ENCODE measurements around the gene COTL1.
"Not testable (repeated sequence)": the region's sequence is repeated elsewhere in the genome, so short reads cannot be mapped to it uniquely, and the experiment has no call there.

COTL1 gene

GRCh38 chr16:84633622-84634021 lies 15.7 kb upstream of the COTL1 start:
- Histone ChIP-seq H3K36me3 (ENCODE audit: low read length) (no peaks in the 10 kb centered on the region), H3K27me3 (ENCODE audit: low read length) (no peaks in the 10 kb centered on the region), H3K9ac (ENCODE audit: low read length) (no peak overlapping the region), H3K9me3 (ENCODE audit: insufficient read depth, low read length) (no peaks in the 10 kb centered on the region), H3K4me2 (ENCODE audit: low read depth, low read length, poor library complexity, severe bottlenecking) (no peak overlapping the region), H2AFZ (ENCODE audit: low read depth, low read length, severe bottlenecking) (no peak overlapping the region), H3K79me2 (ENCODE audit: insufficient read depth, low read length) (no peaks in the 10 kb centered on the region), H3K27ac (ENCODE audit: low read depth, low read length) (no peak overlapping the region), H4K20me1 (ENCODE audit: low read depth, low read length) (no peaks in the 10 kb centered on the region), H3K4me3 (ENCODE audit: insufficient read depth, low read length, poor library complexity, severe bottlenecking) (no peak overlapping the region), H3F3A (ENCODE audit: insufficient read depth) (no peaks in the 10 kb centered on the region), H3K9me2 (replicated peaks; ENCODE audit: insufficient read depth, low read length) (no peaks in the 10 kb centered on the region)
- TF ChIP-seq, protein P1, sequence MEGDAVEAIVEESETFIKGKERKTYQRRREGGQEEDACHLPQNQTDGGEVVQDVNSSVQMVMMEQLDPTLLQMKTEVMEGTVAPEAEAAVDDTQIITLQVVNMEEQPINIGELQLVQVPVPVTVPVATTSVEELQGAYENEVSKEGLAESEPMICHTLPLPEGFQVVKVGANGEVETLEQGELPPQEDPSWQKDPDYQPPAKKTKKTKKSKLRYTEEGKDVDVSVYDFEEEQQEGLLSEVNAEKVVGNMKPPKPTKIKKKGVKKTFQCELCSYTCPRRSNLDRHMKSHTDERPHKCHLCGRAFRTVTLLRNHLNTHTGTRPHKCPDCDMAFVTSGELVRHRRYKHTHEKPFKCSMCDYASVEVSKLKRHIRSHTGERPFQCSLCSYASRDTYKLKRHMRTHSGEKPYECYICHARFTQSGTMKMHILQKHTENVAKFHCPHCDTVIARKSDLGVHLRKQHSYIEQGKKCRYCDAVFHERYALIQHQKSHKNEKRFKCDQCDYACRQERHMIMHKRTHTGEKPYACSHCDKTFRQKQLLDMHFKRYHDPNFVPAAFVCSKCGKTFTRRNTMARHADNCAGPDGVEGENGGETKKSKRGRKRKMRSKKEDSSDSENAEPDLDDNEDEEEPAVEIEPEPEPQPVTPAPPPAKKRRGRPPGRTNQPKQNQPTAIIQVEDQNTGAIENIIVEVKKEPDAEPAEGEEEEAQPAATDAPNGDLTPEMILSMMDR (IDR thresholded peaks at IDR 0.05; ENCODE audit: insufficient read depth, low read length, poor library complexity, severe bottlenecking): no peak
- no peak for TF ChIP-seq EZH2phosphoT487 (conservative IDR thresholded peaks at IDR 0.05; ENCODE audit: low read length)

DNA sequence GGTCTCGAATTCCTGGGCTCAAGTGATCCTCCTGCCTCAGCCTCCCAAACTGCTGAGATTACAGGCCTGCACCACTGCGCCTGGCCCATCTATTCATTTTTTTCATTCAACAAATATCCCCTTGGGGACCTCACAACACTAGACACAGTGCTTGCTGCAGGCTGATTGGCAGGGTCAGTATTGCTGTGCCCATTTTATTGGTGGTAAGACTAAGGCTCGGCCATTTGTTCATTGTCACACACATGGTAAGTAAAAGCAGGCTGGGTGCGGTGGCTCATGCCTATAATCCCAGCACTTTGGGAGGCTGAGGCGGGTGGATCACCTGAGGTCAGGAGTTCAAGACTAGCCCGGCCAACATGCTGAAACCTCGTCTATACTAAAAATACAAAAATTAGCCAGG lies 15.0 kb upstream of the COTL1 start:
- not testable (repeated sequence) for H3K9me3 ChIP-seq (ENCODE audit: insufficient read depth, low read length); H3K9me2 ChIP-seq (replicated peaks; ENCODE audit: insufficient read depth, low read length); H3F3A ChIP-seq (ENCODE audit: insufficient read depth); H3K9ac ChIP-seq (ENCODE audit: low read length); H3K36me3 ChIP-seq (ENCODE audit: low read length); H3K4me3 ChIP-seq (ENCODE audit: insufficient read depth, low read length, poor library complexity, severe bottlenecking); H4K20me1 ChIP-seq (ENCODE audit: low read depth, low read length); H3K79me2 ChIP-seq (ENCODE audit: insufficient read depth, low read length); H2AFZ ChIP-seq (ENCODE audit: low read depth, low read length, severe bottlenecking); H3K27me3 ChIP-seq (ENCODE audit: low read length); H3K4me2 ChIP-seq (ENCODE audit: low read depth, low read length, poor library complexity, severe bottlenecking); H3K27ac ChIP-seq (ENCODE audit: low read depth, low read length)

- TF ChIP-seq EZH2phosphoT487 (conservative IDR thresholded peaks at IDR 0.05; ENCODE audit: low read length): no peak
- TF ChIP-seq, protein P1 (IDR thresholded peaks at IDR 0.05; ENCODE audit: insufficient read depth, low read length, poor library complexity, severe bottlenecking): no peak
- H3K4me2 ChIP-seq (ENCODE audit: low read depth, low read length, poor library complexity, severe bottlenecking): no peak overlapping the region
These were observed 14.0 kb upstream of the COTL1 start for GRCh38 chr16:84631886-84632285.

DNA sequence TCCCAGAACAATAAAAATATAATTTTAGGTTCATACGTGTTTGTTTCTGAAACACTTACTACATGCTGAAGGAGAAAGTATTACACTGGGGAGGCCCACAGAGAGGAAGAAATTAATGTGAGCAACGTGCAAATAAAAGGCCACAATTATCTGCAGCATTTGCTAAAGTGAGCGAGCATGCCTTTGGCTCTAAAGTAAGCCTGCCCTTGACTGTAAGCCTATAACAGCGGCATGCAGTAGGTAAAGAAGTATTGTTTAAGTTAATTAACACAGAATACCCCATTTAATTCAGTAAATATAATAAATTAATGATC lies 13.2 kb upstream of the COTL1 start:
- H2AFZ ChIP-seq (ENCODE audit: low read depth, low read length, severe bottlenecking): no peak overlapping the region
- H3K9ac ChIP-seq (ENCODE audit: low read length): no peak overlapping the region

More at GRCh38 chr16:84631886-84632285, 14.0 kb upstream of the COTL1 start:
- Histone ChIP-seq H3K27me3 (ENCODE audit: low read length) (no peaks in the 10 kb centered on the region), H3K9me2 (replicated peaks; ENCODE audit: insufficient read depth, low read length) (no peaks in the 10 kb centered on the region), H3K9ac (ENCODE audit: low read length) (no peak overlapping the region), H3K4me3 (ENCODE audit: insufficient read depth, low read length, poor library complexity, severe bottlenecking) (no peak overlapping the region), H2AFZ (ENCODE audit: low read depth, low read length, severe bottlenecking) (no peak overlapping the region), H3F3A (ENCODE audit: insufficient read depth) (peaks cover 3% of the 10 kb centered on the region; the same call in 1 of the 2 replicates), H4K20me1 (ENCODE audit: low read depth, low read length) (no peaks in the 10 kb centered on the region), H3K27ac (ENCODE audit: low read depth, low read length) (no peak overlapping the region), H3K79me2 (ENCODE audit: insufficient read depth, low read length) (no peaks in the 10 kb centered on the region), H3K9me3 (ENCODE audit: insufficient read depth, low read length) (no peaks in the 10 kb centered on the region), H3K36me3 (ENCODE audit: low read length) (no peaks in the 10 kb centered on the region)

More for the DNA sequence above, 13.2 kb upstream of the COTL1 start:
- Histone ChIP-seq H3K27me3 (ENCODE audit: low read length) (no peaks in the 10 kb centered on the region), H3K4me2 (ENCODE audit: low read depth, low read length, poor library complexity, severe bottlenecking) (no peak overlapping the region), H3K9me3 (ENCODE audit: insufficient read depth, low read length) (no peaks in the 10 kb centered on the region), H3K36me3 (ENCODE audit: low read length) (no peaks in the 10 kb centered on the region), H3F3A (ENCODE audit: insufficient read depth) (peaks cover 3% of the 10 kb centered on the region; the same call in 1 of the 2 replicates), H3K9me2 (replicated peaks; ENCODE audit: insufficient read depth, low read length) (no peaks in the 10 kb centered on the region), H3K79me2 (ENCODE audit: insufficient read depth, low read length) (no peaks in the 10 kb centered on the region), H3K4me3 (ENCODE audit: insufficient read depth, low read length, poor library complexity, severe bottlenecking) (no peak overlapping the region), H3K27ac (ENCODE audit: low read depth, low read length) (no peak overlapping the region), H4K20me1 (ENCODE audit: low read depth, low read length) (no peaks in the 10 kb centered on the region)
- TF ChIP-seq EZH2phosphoT487 (conservative IDR thresholded peaks at IDR 0.05; ENCODE audit: low read length): no peak
- TF ChIP-seq, protein P1 (IDR thresholded peaks at IDR 0.05; ENCODE audit: insufficient read depth, low read length, poor library complexity, severe bottlenecking): no peak
